ENCODE results near the gene CCDC70. TPM values are rescaled to one million over a fixed set of nuclear protein-coding genes. Genes with fewer than 3 reads are reported as not detected.
A peak's percentile ranks its signal among the peaks of the same experiment; 100 is the strongest.

Gene CCDC70
- total RNA-seq, 1 experiment from 2014 or later: not detected

GRCh38 chr13:51892657-51893056, 30.9 kb downstream of the CCDC70 start:
- no TSS peak for BruUV-seq (replicated peaks)
- H3K9ac ChIP-seq (ENCODE audit: low read length): no peak overlapping the region
- no peaks in the 10 kb centered on the region for H3K79me2 ChIP-seq (ENCODE audit: low read length)
- H3K4me1 ChIP-seq (ENCODE audit: insufficient read depth, low read length): no peaks in the 10 kb centered on the region; the same call in 1 of the 2 replicates
- POLR2A ChIA-PET (ENCODE audit: unreplicated experiment): no interaction called here
- no peak overlapping the region for H3K4me3 ChIP-seq (ENCODE audit: low read length)
- H3K36me3 ChIP-seq (ENCODE audit: low read depth, low read length): no peaks in the 10 kb centered on the region; the same call in 1 of the 2 replicates
- CTCF ChIA-PET: no interaction called here
- TF ChIP-seq EZH2phosphoT487 (IDR thresholded peaks at IDR 0.05; ENCODE audit: borderline replicate concordance, low read length): no peak
- no peak for TF ChIP-seq EZH2 (IDR thresholded peaks at IDR 0.05; ENCODE audit: low read length, unreplicated experiment)
- no peak for TF ChIP-seq CTCF (conservative IDR thresholded peaks at IDR 0.05; ENCODE audit: low read depth, low read length)
- ATAC-seq: no peak
- DNase-seq: no peak
- no peaks in the 10 kb centered on the region for H4K20me1 ChIP-seq (ENCODE audit: low read length)
- no peaks in the 10 kb centered on the region for H3K9me3 ChIP-seq (ENCODE audit: low read length)
- intact Hi-C loops (cut with micrococcal nuclease): no loop called here
- no peak overlapping the region for H2AFZ ChIP-seq (ENCODE audit: low read length)
- no peak overlapping the region for H3K4me2 ChIP-seq (ENCODE audit: low read length)
- H3K27me3 ChIP-seq (ENCODE audit: low read length): no peaks in the 10 kb centered on the region
- no peaks in the 10 kb centered on the region for H3K9me2 ChIP-seq (replicated peaks; ENCODE audit: low read length)
- H3K27ac ChIP-seq (ENCODE audit: low read length): no peak overlapping the region
- no peaks in the 10 kb centered on the region for H3F3A ChIP-seq (ENCODE audit: low read length, unreplicated experiment)

GRCh38 chr13:51894239-51894638, 32.5 kb downstream of the CCDC70 start:
- ChIA-PET POLR2A (ENCODE audit: unreplicated experiment) (interaction anchor here (0.5 kb wide), 1 partner anchor 32 kb away, joined by 6 read pairs; no protein-coding TSS in a partner anchor), CTCF (no interaction called here)
- H3K9me3 ChIP-seq (ENCODE audit: low read length): no peaks in the 10 kb centered on the region
- BruUV-seq (replicated peaks): no TSS peak
- peak; percentile 30 for DNase-seq
- no peaks in the 10 kb centered on the region; the same call in 1 of the 2 replicates for H3K4me1 ChIP-seq (ENCODE audit: insufficient read depth, low read length)
- no peak overlapping the region for H3K9ac ChIP-seq (ENCODE audit: low read length)
- H3K79me2 ChIP-seq (ENCODE audit: low read length): no peaks in the 10 kb centered on the region
- no peaks in the 10 kb centered on the region for H3K9me2 ChIP-seq (replicated peaks; ENCODE audit: low read length)
- TF ChIP-seq EZH2 (IDR thresholded peaks at IDR 0.05; ENCODE audit: low read length, unreplicated experiment) (no peak), EZH2phosphoT487 (IDR thresholded peaks at IDR 0.05; ENCODE audit: borderline replicate concordance, low read length) (no peak), CTCF (conservative IDR thresholded peaks at IDR 0.05; ENCODE audit: low read depth, low read length) (no peak)
- H3K4me2 ChIP-seq (ENCODE audit: low read length): no peak overlapping the region
- intact Hi-C loops (cut with micrococcal nuclease): no loop called here
- no peak overlapping the region for H3K4me3 ChIP-seq (ENCODE audit: low read length)
- no peaks in the 10 kb centered on the region for H3F3A ChIP-seq (ENCODE audit: low read length, unreplicated experiment)
- H3K36me3 ChIP-seq (ENCODE audit: low read depth, low read length): no peaks in the 10 kb centered on the region; the same call in 1 of the 2 replicates
- no peak overlapping the region for H2AFZ ChIP-seq (ENCODE audit: low read length)
- H3K27me3 ChIP-seq (ENCODE audit: low read length): no peaks in the 10 kb centered on the region
- no peaks in the 10 kb centered on the region for H4K20me1 ChIP-seq (ENCODE audit: low read length)
- H3K27ac ChIP-seq (ENCODE audit: low read length): no peak overlapping the region
- peak; percentile 39 for ATAC-seq
